Trophoblast cell (in vitro differentiated cells and primary cell): ENCODE data around the gene ANXA8L1. TPM values are rescaled to one million over a fixed set of nuclear protein-coding genes. Genes with fewer than 3 reads are reported as not detected.
"Not testable (repeated sequence)": the region's sequence is repeated elsewhere in the genome, so short reads cannot be mapped to it uniquely, and the experiment has no call there.

ENCODE experiments used
- DNase-seq, 2 donors: peaks; one replicate each; pipeline ENCODE4 v3.0.0-alpha.2; 2016
- H2AFZ ChIP-seq: 2 replicates; pipeline ENCODE4 v1.6.1; 2013; ENCODE audit warnings: low read length, moderate library complexity, mild to moderate bottlenecking; ENCODE audit not compliant: insufficient read depth, poor library complexity
- H2AK5ac ChIP-seq: 2 replicates; pipeline ENCODE4 v1.6.1; 2013; ENCODE audit warnings: mild to moderate bottlenecking, low read length
- H2BK120ac ChIP-seq: 2 replicates; pipeline ENCODE4 v1.6.1; 2013; ENCODE audit warnings: low read length, mild to moderate bottlenecking, moderate library complexity; ENCODE audit not compliant: insufficient read depth, poor library complexity
- H2BK12ac ChIP-seq: 2 replicates; pipeline ENCODE4 v1.6.1; 2013; ENCODE audit warnings: mild to moderate bottlenecking, low read length, moderate library complexity
- H2BK5ac ChIP-seq: 2 replicates; pipeline ENCODE4 v1.6.1; 2013; ENCODE audit warnings: low read length, low read depth, moderate library complexity, mild to moderate bottlenecking; ENCODE audit not compliant: poor library complexity
- H3K14ac ChIP-seq: 2 replicates; pipeline ENCODE4 v1.6.1; 2013; ENCODE audit warnings: mild to moderate bottlenecking, low read length
- H3K18ac ChIP-seq: 2 replicates; pipeline ENCODE4 v1.6.1; 2013; ENCODE audit warnings: mild to moderate bottlenecking, low read length
- H3K23ac ChIP-seq: 2 replicates; pipeline ENCODE4 v1.6.1; 2013; ENCODE audit warnings: low read length
- H3K27ac ChIP-seq: 2 replicates; pipeline ENCODE4 v1.5.1; 2013; ENCODE audit warnings: low read depth, mild to moderate bottlenecking, inconsistent platforms, low read length, moderate library complexity
- H3K27me3 ChIP-seq: 2 replicates; pipeline ENCODE4 v1.6.1; 2013; ENCODE audit warnings: inconsistent platforms, mild to moderate bottlenecking, low read length, moderate library complexity; ENCODE audit not compliant: insufficient read depth
- H3K36me3 ChIP-seq, 2 experiments: 1 replicate in 1 of 2; 2 replicates in 1 of 2; pipeline ENCODE4 v1.6.1; 2013; ENCODE audit warnings: low read length in 2 of 2, mild to moderate bottlenecking in 2 of 2, moderate library complexity in 1 of 2; ENCODE audit not compliant: insufficient read depth in 2 of 2, control insufficient read depth in 1 of 2
- H3K4ac ChIP-seq: 2 replicates; pipeline ENCODE4 v1.6.1; 2013; ENCODE audit warnings: low read depth, mild to moderate bottlenecking, low read length, moderate library complexity
- H3K4me1 ChIP-seq, 2 experiments: 1 replicate in 1 of 2; 2 replicates in 1 of 2; pipeline ENCODE4 v1.6.1; 2013; ENCODE audit warnings: low read length in 2 of 2, mild to moderate bottlenecking in 2 of 2, moderate library complexity in 1 of 2; ENCODE audit not compliant: insufficient read depth in 2 of 2, control insufficient read depth in 1 of 2
- H3K4me2 ChIP-seq: 2 replicates; pipeline ENCODE4 v1.6.1; 2013; ENCODE audit warnings: inconsistent platforms, mild to moderate bottlenecking, low read length, moderate library complexity
- H3K4me3 ChIP-seq: 2 replicates; pipeline ENCODE4 v1.5.1; 2013; ENCODE audit warnings: mild to moderate bottlenecking, low read depth, low read length, inconsistent platforms
- H3K79me1 ChIP-seq: one replicate; pipeline ENCODE4 v1.6.1; 2013; ENCODE audit warnings: low read length
- H3K79me2 ChIP-seq: 2 replicates; pipeline ENCODE4 v1.6.1; 2013; ENCODE audit warnings: low read length, mild to moderate bottlenecking; ENCODE audit not compliant: control insufficient read depth, insufficient read depth, poor library complexity
- H3K9ac ChIP-seq: 2 replicates; pipeline ENCODE4 v1.6.1; 2013; ENCODE audit warnings: mild to moderate bottlenecking, low read length
- H3K9me3 ChIP-seq: 2 replicates; pipeline ENCODE4 v1.6.1; 2013; ENCODE audit warnings: low read depth, mild to moderate bottlenecking, control low read depth, inconsistent platforms, low read length; ENCODE audit not compliant: insufficient read depth
- H4K12ac ChIP-seq: 2 replicates; pipeline ENCODE4 v1.6.1; 2013; ENCODE audit warnings: low read depth, mild to moderate bottlenecking, low read length, moderate library complexity
- H4K8ac ChIP-seq: 2 replicates; pipeline ENCODE4 v1.6.1; 2013; ENCODE audit warnings: low read depth, mild to moderate bottlenecking, low read length, moderate library complexity
- H4K91ac ChIP-seq: one replicate; pipeline ENCODE4 v1.6.1; 2013; ENCODE audit warnings: low read depth, mild to moderate bottlenecking, low read length, moderate library complexity
- WGBS: extraction: QIAGEN DNeasy Blood & Tissue Kit; methylation state at CpG from one replicate; pipeline ENCODE4 v1.1.7; 2013; ENCODE audit warnings: missing lambda C conversion rate; ENCODE audit not compliant: insufficient read length, insufficient coverage; ENCODE audit errors: extremely low coverage; 5-methylcytosine and 5-hydroxymethylcytosine counted together
- polyA plus RNA-seq: library from polyadenylated mRNA; stranded (reverse); fragments of 200-250 nt; gene quantifications from 2 replicates; pipeline ENCODE4 v1.2.3, GENCODE V29; 2013

ANXA8L1 gene, protein sequence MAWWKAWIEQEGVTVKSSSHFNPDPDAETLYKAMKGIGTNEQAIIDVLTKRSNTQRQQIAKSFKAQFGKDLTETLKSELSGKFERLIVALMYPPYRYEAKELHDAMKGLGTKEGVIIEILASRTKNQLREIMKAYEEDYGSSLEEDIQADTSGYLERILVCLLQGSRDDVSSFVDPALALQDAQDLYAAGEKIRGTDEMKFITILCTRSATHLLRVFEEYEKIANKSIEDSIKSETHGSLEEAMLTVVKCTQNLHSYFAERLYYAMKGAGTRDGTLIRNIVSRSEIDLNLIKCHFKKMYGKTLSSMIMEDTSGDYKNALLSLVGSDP
- polyA plus RNA-seq, result 37.7 and 40.6 TPM in 2 replicates

DNA sequence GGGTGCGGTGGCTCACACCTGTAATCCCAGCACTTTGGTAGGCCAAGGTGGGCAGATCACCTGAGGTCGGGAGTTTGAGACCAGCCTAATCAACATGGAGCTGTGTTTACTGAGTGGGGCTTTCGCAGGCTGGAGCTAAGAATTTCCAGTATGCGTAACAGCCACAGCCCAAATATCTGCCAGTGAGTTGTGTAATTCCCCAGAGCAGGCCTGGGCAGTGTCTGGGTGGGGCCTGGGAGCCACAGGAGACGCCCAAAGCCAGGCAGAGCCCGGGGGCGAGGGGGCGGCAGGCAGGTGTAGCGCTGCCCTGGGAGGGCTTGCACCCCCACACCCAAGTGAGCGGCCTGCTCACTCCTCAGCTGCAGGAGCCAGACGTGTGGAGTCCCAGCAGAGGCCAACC lies at the start of gene ANXA8L1:
TSS of gene ANXA8L1 (plus strand) at position 371 of the 400 bp plus-strand sequence. CDS start 76 bp downstream, outside the sequence.
- not testable (repeated sequence) for H3K4me3 ChIP-seq, H3K9ac ChIP-seq, H3K9me3 ChIP-seq, H3K36me3 ChIP-seq, DNase-seq, H2AFZ ChIP-seq, H3K79me2 ChIP-seq, H4K12ac ChIP-seq, H3K79me1 ChIP-seq, H3K27me3 ChIP-seq, H3K4me1 ChIP-seq, H3K4me2 ChIP-seq, H3K23ac ChIP-seq
- H4K91ac ChIP-seq, result peak within 1 kb of the TSS; percentile 73
- H2BK5ac ChIP-seq, result peak within 1 kb of the TSS; percentile 92
- peak within 1 kb of the TSS; percentile 56 for H3K27ac ChIP-seq
- H2BK12ac ChIP-seq, result peak within 1 kb of the TSS; percentile 97
- peak within 1 kb of the TSS; percentile 91 for H2AK5ac ChIP-seq
- peak within 1 kb of the TSS; percentile 76 for H2BK120ac ChIP-seq
- H3K4ac ChIP-seq, result peak within 1 kb of the TSS; percentile 55
- H4K8ac ChIP-seq, result peak within 1 kb of the TSS; percentile 17
- H3K18ac ChIP-seq, result peak within 1 kb of the TSS; percentile 83
- no CpG with 5 or more reads among the region's 11 CpGs for WGBS
- peak within 1 kb of the TSS; percentile 51 for H3K14ac ChIP-seq

- no CpG with 5 or more reads among the region's 1 CpG for WGBS
- Histone ChIP-seq H3K27ac (no peak overlapping the region), H2BK12ac (no peak overlapping the region), H3K4me2 (no peak overlapping the region), H4K12ac (no peak overlapping the region), H3K4me1 (peaks cover 0 to 4% of the 10 kb centered on the region in 2 experiments), H3K79me1 (no peaks in the 10 kb centered on the region), H2AFZ (no peak overlapping the region), H3K27me3 (no peaks in the 10 kb centered on the region), H3K4ac (no peak overlapping the region), H4K91ac (no peak overlapping the region), H3K9ac (no peak overlapping the region), H3K14ac (no peak overlapping the region), H4K8ac (no peak overlapping the region), H3K23ac (no peak overlapping the region), H3K18ac (no peak overlapping the region), H3K4me3 (no peak overlapping the region), H2BK5ac (no peak overlapping the region), H3K36me3 (no peaks in the 10 kb centered on the region), H3K9me3 (no peaks in the 10 kb centered on the region), H3K79me2 (no peaks in the 10 kb centered on the region), H2AK5ac (peak overlapping the region; percentile 21), H2BK120ac (no peak overlapping the region)
- DNase-seq, result no peak
Observed at GRCh38 chr10:46326066-46326465, 49.5 kb upstream of the ANXA8L1 start.

DNA sequence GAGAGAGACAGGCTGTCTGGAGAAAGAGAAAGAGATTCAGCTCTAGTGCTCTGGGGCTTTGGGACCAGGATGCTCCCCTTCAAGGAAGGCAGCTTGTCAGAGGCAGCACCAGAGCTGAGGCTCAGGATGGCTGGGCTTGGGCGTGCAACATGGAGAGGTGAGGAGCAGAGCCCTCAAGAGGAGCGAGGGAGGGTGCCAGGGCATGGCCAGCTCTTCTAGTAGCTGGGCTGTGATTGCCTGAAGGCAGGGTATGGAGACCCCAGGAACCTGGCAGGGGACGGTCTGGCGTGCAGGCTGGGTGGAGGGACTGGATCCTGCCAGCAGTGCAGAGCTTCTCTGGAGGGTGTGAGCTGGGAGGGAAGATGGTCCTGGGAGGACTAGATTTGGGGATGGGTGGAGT lies 48.6 kb upstream of the ANXA8L1 start:
- no peak for DNase-seq
- Histone ChIP-seq H3K14ac (peak overlapping the region; percentile 10), H3K4me1 (peaks cover 0 to 4% of the 10 kb centered on the region in 2 experiments), H2BK5ac (no peak overlapping the region), H4K91ac (peak overlapping the region; percentile 4), H3K4me3 (no peak overlapping the region), H3K79me2 (no peaks in the 10 kb centered on the region), H2BK120ac (no peak overlapping the region), H3K27ac (no peak overlapping the region), H2BK12ac (no peak overlapping the region), H3K9ac (no peak overlapping the region), H4K8ac (no peak overlapping the region), H3K27me3 (no peaks in the 10 kb centered on the region), H2AFZ (no peak overlapping the region), H3K23ac (no peak overlapping the region), H3K9me3 (no peaks in the 10 kb centered on the region), H3K4ac (no peak overlapping the region), H4K12ac (no peak overlapping the region), H3K4me2 (no peak overlapping the region), H3K36me3 (no peaks in the 10 kb centered on the region), H2AK5ac (no peak overlapping the region), H3K18ac (no peak overlapping the region), H3K79me1 (no peaks in the 10 kb centered on the region)
- no CpG with 5 or more reads among the region's 4 CpGs for WGBS

DNA sequence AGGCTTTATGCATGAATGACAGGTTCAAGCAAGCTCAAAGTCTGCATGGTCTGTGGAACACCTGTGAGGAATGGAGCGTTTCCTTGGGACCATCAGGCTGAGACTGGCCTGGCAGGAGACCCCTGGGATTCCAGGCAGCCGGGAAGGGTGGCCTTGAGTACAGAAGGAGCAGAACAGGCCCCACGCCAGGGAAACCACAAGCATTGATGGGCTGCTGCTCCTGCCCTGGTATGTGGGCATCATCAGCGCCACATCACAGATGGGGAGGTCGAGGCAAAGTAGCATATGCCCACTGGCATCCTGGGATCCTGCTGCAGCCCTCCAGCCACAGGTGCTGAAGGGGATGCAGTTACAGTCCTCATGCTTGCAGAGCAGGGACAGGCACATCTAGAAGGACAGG lies 47.9 kb upstream of the ANXA8L1 start:
- Histone ChIP-seq H2BK12ac (no peak overlapping the region), H4K91ac (no peak overlapping the region), H3K9ac (no peak overlapping the region), H3K23ac (no peak overlapping the region), H3K18ac (no peak overlapping the region), H3K27ac (no peak overlapping the region), H3K4me1 (peaks cover 0 to 4% of the 10 kb centered on the region in 2 experiments), H2BK5ac (no peak overlapping the region), H3K79me1 (no peaks in the 10 kb centered on the region), H3K79me2 (no peaks in the 10 kb centered on the region), H3K4ac (no peak overlapping the region), H3K9me3 (no peaks in the 10 kb centered on the region), H3K36me3 (no peaks in the 10 kb centered on the region), H3K27me3 (no peaks in the 10 kb centered on the region), H3K4me3 (no peak overlapping the region), H3K4me2 (no peak overlapping the region), H2AFZ (no peak overlapping the region), H3K14ac (no peak overlapping the region), H2BK120ac (no peak overlapping the region), H4K12ac (no peak overlapping the region), H4K8ac (no peak overlapping the region), H2AK5ac (no peak overlapping the region)
- no CpG with 5 or more reads among the region's 5 CpGs for WGBS
- DNase-seq, result no peak
